Activated CD8-positive, alpha-beta T cell treated with anti-CD3 and anti-CD28 coated beads, Interleukin-2, amount 10 ng/mL, durations not matched to agents 7 days and 5 days (primary cell): ENCODE data around the gene BOLA3. TPM values are rescaled to one million over a fixed set of nuclear protein-coding genes. Genes with fewer than 3 reads are reported as not detected.

Experiments
- ATAC-seq: fragments of 150-1000 bp; cut with Tn5 transposase; one replicate; pipeline ENCODE4 v1.10.0; 2021; ENCODE audit warnings: moderate library complexity
- CTCF ChIA-PET: fragments of 350-600 bp; sonication (Branson Sonifier 250); formaldehyde crosslinking; loops from one replicate; lab custom pipeline; 2021; ENCODE audit warnings: antibody characterized with exemption; lab: Charles Lee
- POLR2A ChIA-PET: fragments of 350-600 bp; sonication (Branson Sonifier 250); formaldehyde crosslinking; loops from one replicate; lab custom pipeline; 2021; ENCODE audit warnings: antibody characterized with exemption; lab: Charles Lee
- DNase-seq: peaks from one replicate; pipeline ENCODE4 v3.0.0-alpha.2; 2020
- H3K27ac Mint-ChIP-seq: one replicate; pipeline ENCODE4 v1.8.0; 2021; ENCODE audit warnings: mild to moderate bottlenecking, mixed read lengths
- H3K27me3 Mint-ChIP-seq: one replicate; pipeline ENCODE4 v1.8.0; 2021; ENCODE audit warnings: low read depth, mixed read lengths
- H3K36me3 Mint-ChIP-seq: one replicate; pipeline ENCODE4 v1.8.0; 2021; ENCODE audit warnings: low read depth, mixed read lengths
- H3K4me1 Mint-ChIP-seq: one replicate; pipeline ENCODE4 v1.8.0; 2021; ENCODE audit warnings: low read depth, mixed read lengths
- H3K4me3 Mint-ChIP-seq: one replicate; pipeline ENCODE4 v1.8.0; 2021; ENCODE audit warnings: mild to moderate bottlenecking, mixed read lengths
- H3K9me3 Mint-ChIP-seq: one replicate; pipeline ENCODE4 v1.8.0; 2022; ENCODE audit warnings: mixed read lengths; ENCODE audit not compliant: insufficient read depth
- total RNA-seq, 2 experiments: library from RNA; stranded (reverse); gene quantifications; one replicate each; pipeline ENCODE4 v1.2.3, GENCODE V29; 2021

BOLA3 gene
- total RNA-seq, 2 experiments from 2014 or later, result 79.7 to 85.4 TPM

DNA sequence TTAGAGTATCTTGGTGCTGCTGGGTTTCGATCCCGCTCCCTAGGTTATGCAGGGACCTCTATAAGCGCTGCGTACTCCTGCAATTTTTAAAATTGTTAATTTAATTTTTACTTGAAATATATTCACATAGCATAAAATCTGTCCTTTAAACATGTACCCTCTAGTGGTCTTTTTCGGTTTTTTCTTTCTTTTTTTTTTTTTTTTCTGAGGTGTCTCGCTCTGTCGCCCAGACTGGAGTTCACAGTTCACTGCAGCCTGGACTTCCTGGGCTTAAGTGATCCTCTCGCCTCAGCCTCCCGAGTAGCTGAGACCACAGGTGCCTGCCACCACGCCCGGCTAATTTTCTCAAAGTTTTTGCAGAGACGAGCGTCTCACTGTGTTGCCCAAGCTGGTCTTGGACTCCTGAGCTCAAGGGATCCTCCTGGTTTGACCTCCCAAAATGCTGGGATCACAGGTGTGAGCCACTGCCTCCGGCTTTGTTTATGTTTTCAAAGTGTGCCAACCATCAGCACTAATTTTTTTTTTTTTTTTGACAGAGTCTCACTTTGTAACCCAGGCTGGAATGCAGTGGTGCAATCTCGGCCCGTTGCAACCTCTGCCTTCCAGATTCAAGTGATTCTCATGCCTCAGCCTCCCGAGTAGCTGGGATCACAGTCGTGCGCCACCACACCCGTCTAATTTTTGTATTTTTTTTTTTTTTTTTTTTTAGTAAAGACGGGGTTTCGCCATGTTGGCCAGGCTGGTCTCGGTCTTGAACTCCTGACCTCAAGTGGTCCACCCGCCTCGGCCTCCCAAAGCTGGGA, 31.6 kb upstream of the BOLA3 start:
- no peaks in the 10 kb centered on the region for H3K27me3 Mint-ChIP-seq
- DNase-seq (no peak), ATAC-seq (peak; percentile 31)
- ChIA-PET CTCF (interaction anchor here (0.7 to 6.8 kb wide), 24 partner anchors 9 to 442 kb away, joined by 3 to 92 read pairs (median 6); partner anchors contain the start of genes BOLA3, MTHFD2, STAMBP and TPRKB), POLR2A (interaction anchor here (0.6 to 6.0 kb wide), 29 partner anchors 9 to 442 kb away, joined by 3 to 140 read pairs (median 5); partner anchors contain the start of genes AUP1, BOLA3, C2orf81 and DGUOK)
- peak overlapping the region; percentile 89 for H3K4me3 Mint-ChIP-seq
- peaks cover 27% of the 10 kb centered on the region for H3K36me3 Mint-ChIP-seq
- H3K27ac Mint-ChIP-seq, result peak overlapping the region; percentile 95
- H3K4me1 Mint-ChIP-seq, result peaks cover 41% of the 10 kb centered on the region
- no peaks in the 10 kb centered on the region for H3K9me3 Mint-ChIP-seq

DNA sequence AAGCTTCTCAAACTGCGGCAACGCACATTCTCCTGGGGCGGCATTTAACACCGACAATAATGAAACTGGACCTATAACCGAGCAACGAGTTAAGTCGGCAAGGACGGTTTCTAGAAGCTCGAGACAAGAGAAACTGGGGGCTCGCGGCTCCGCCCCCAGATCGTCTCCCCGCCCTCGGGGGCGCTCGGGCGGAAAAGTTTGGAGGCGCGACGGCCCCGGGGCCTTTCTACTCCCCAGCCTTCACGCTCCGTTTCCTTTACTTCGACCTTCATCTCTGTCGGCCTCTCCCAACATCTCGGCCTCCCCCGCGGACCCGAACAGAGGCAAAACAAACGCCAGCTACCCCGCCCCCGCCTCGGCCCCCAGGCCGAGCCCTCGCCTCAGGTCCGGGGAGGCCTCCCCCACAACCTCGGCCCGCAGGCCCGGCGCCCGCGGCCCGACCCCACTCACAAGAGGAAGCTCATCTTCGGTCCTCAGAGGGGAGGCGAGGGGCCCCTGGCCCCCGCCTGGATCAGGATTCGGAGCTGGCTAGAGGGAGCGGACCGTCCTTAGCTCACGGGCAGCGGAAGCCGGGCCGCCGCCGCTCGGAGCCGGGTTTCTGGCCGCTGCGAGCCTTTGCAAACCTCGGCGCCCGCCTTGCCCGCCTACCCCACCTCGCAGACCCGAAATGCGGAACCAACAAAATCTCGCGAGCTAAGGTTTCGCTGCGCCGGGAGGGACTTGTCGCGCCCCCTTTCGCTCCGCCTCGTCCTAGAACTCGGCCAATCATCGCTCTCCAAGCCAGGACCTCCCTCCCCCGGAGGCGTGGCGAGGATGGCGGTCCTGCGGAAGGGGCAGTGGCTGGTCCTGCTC, 30.7 kb upstream of the BOLA3 start, which contains the start of gene MOB1A:
Gene MOB1A, minus strand, starts transcription at position 669 of the 852 bp plus-strand sequence. Its CDS starts 205 bp downstream, at position 464.
- peak within 1 kb of the TSS; percentile 89 for H3K4me3 Mint-ChIP-seq
- H3K36me3 Mint-ChIP-seq, result peaks cover 28% of the 10 kb centered on the region
- CTCF ChIA-PET, result interaction anchor here (0.7 to 6.8 kb wide), 28 partner anchors 10 to 441 kb away, joined by 3 to 92 read pairs (median 4); partner anchors contain the start of genes ACTG2, BOLA3, MTHFD2 and STAMBP
- ATAC-seq (peak; percentile 96), DNase-seq (peak; percentile 99)
- H3K27me3 Mint-ChIP-seq, result no peaks in the 10 kb centered on the region
- peaks cover 43% of the 10 kb centered on the region for H3K4me1 Mint-ChIP-seq
- no peaks in the 10 kb centered on the region for H3K9me3 Mint-ChIP-seq
- POLR2A ChIA-PET, result interaction anchor here (0.6 to 6.0 kb wide), 36 partner anchors 9 to 442 kb away, joined by 3 to 140 read pairs (median 4); partner anchors contain the start of genes AUP1, BOLA3, C2orf81 and DGUOK
- H3K27ac Mint-ChIP-seq, result peak within 1 kb of the TSS; percentile 95

DNA sequence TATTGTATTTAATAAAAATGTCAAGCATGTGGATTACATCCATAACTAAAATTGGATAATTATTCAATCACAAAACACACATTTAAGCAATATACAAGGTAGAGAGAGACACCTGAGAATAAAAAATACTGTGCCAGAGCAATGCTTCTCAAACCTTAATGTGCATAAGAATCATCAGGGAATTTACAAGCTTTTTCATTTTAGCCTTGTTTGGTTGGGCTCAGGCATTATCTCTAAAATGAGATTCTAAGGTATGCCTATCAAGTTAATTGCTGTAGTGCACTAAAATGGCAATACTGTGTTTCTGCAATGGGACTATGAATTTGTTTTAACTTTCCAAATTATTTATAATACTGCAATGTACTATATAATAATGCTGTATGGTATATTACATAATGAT, 30.0 kb upstream of the BOLA3 start:
- no peak for DNase-seq
- ChIA-PET CTCF (interaction anchor here (1.2 to 6.8 kb wide), 14 partner anchors 9 to 441 kb away, joined by 3 to 92 read pairs (median 10); partner anchors contain the start of genes BOLA3, MTHFD2, STAMBP and TPRKB), POLR2A (interaction anchor here (0.7 to 6.0 kb wide), 23 partner anchors 8 to 440 kb away, joined by 3 to 140 read pairs (median 7); partner anchors contain the start of genes BOLA3, INO80B, MTHFD2 and STAMBP)
- Mint-ChIP-seq H3K27ac (peak overlapping the region; percentile 95), H3K4me1 (peaks cover 45% of the 10 kb centered on the region), H3K27me3 (no peaks in the 10 kb centered on the region), H3K9me3 (no peaks in the 10 kb centered on the region), H3K36me3 (peaks cover 32% of the 10 kb centered on the region), H3K4me3 (peak overlapping the region; percentile 89)
- ATAC-seq, result no peak

DNA sequence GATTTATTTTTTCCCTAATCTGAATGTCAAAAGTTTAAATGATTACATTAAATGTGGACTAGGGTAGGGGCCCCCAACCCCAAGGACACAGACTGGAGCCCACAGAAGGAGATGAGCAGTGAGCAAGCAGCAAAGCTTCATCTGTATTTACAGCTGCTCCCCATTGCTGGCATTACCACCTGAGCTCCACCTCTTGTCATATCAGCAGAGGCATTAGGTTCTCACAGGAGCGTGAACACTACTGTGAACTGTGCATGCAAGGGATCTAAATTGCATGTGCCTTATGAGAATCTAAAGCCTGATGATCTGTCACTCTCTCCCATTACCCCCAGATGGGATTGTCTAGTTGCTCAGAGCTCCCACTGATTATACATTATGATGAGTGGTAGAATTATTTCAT, 27.2 kb upstream of the BOLA3 start:
- no peak overlapping the region for H3K27ac Mint-ChIP-seq
- ATAC-seq (no peak), DNase-seq (peak; percentile 20)
- ChIA-PET CTCF (interaction anchor here (0.6 to 1.5 kb wide), 2 partner anchors 24 to 30 kb away, joined by 3 read pairs; partner anchors contain the start of gene MTHFD2), POLR2A (interaction anchor here (1.5 kb wide), 1 partner anchor 24 kb away, joined by 3 read pairs; the partner anchor contains the start of gene MTHFD2)
- no peaks in the 10 kb centered on the region for H3K9me3 Mint-ChIP-seq
- peaks cover 45% of the 10 kb centered on the region for H3K4me1 Mint-ChIP-seq
- H3K27me3 Mint-ChIP-seq, result no peaks in the 10 kb centered on the region
- H3K4me3 Mint-ChIP-seq, result no peak overlapping the region
- H3K36me3 Mint-ChIP-seq, result peaks cover 48% of the 10 kb centered on the region

DNA sequence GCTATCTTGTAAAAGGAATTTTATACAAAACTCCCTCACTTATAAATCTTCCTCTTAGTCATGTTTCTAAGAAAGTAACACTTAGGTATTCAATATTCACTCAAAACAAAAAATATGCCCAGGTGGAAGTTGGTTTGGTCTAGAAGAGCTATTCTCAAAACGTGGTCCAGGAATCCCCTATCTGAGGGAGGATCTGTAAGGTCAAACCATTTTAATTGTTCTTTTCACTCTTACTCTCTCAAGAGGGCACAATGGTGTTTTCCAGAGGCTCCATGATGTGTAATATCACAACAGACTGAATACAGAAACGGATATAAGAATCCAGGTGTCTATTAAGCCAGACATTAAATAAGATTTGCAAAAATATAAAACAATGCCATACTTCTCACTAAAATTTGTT, 21.0 kb upstream of the BOLA3 start:
- H3K27ac Mint-ChIP-seq, result no peak overlapping the region

DNA sequence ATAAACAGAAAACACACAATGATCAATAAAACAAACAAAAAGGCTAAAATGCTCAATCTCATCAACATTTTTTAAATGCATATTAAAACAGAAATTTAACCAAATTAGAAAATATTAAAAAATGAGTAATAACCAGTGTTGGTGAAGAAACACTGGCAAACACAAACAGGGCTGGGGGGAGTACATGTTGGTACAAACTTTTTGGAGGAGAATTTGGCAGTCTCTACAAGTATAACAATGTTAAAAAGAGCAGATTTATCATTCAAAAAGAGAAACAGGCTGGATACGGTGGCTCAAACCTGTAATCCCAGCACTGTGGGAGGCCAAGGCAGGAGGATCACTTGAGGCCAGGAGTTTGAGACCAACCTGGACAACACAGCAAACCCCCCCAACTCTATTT, 17.0 kb upstream of the BOLA3 start:
- Mint-ChIP-seq H3K27ac (no peak overlapping the region), H3K4me1 (peaks cover 4% of the 10 kb centered on the region), H3K9me3 (peaks cover 5% of the 10 kb centered on the region), H3K36me3 (peaks cover 57% of the 10 kb centered on the region), H3K4me3 (no peak overlapping the region), H3K27me3 (no peaks in the 10 kb centered on the region)
- ChIA-PET CTCF (interaction anchor here (1.4 kb wide), 1 partner anchor 18 kb away, joined by 4 read pairs; no protein-coding TSS in a partner anchor), POLR2A (interaction anchor here (2.5 kb wide), 1 partner anchor 13 kb away, joined by 8 read pairs; the partner anchor contains the start of gene MOB1A)
- DNase-seq (no peak), ATAC-seq (no peak)

More for the DNA sequence above, 21.0 kb upstream of the BOLA3 start:
- Mint-ChIP-seq H3K4me3 (no peak overlapping the region), H3K36me3 (peaks cover 58% of the 10 kb centered on the region), H3K9me3 (peaks cover 5% of the 10 kb centered on the region), H3K27me3 (no peaks in the 10 kb centered on the region), H3K4me1 (peaks cover 14% of the 10 kb centered on the region)
- DNase-seq (no peak), ATAC-seq (no peak)
- ChIA-PET POLR2A (interaction anchor here (1.3 to 2.9 kb wide), 2 partner anchors 9 to 10 kb away, joined by 8 to 18 read pairs; partner anchors contain the start of gene MOB1A), CTCF (interaction anchor here (1.1 to 4.3 kb wide), 4 partner anchors 10 to 21 kb away, joined by 4 to 25 read pairs (median 7); partner anchors contain the start of gene MOB1A)

DNA sequence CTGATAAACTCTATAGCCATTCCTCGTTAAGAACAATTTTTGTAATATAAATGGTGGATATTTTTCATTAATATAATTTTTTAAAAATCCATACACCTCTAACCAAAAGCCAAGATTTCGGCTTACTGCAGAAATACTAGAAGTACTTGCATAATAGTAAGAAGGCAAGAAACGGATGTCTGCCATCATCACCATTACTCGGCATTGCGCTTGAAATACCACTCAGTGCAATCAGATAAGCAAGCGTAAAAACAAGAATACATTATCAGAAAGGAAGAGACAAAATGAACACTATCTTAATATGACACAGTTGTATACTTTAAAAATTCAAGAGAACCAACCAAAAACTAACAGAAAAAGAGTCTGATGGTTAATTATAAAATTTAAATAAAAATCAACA, 15.2 kb upstream of the BOLA3 start:
- no peak for ATAC-seq
- Mint-ChIP-seq H3K27ac (no peak overlapping the region), H3K9me3 (peaks cover 5% of the 10 kb centered on the region), H3K27me3 (no peaks in the 10 kb centered on the region), H3K36me3 (peaks cover 59% of the 10 kb centered on the region), H3K4me3 (no peak overlapping the region), H3K4me1 (peaks cover 2% of the 10 kb centered on the region)
- ChIA-PET POLR2A (interaction anchor here (2.5 kb wide), 1 partner anchor 15 kb away, joined by 8 read pairs; the partner anchor contains the start of gene MOB1A), CTCF (interaction anchor here (0.8 kb wide), 1 partner anchor 11 kb away, joined by 3 read pairs; no protein-coding TSS in a partner anchor)
- DNase-seq, result no peak

DNA sequence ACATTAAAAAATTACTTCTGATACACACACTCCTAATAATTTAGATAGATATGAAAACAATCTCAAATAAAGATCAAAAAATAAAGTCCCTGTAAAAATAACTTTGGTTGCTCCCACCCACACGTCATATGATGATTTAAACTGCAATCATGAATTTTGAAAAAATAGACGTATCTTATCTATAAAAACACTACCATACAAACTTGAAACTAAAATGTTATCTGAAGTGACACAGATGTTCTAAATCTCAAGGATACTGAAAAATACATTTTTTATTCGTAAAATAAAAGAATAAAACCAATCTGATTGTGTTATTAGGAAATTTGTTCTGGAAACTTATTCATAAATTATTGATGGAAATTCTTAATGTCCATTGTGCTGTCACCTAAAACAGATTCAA, 8.1 kb upstream of the BOLA3 start:
- Mint-ChIP-seq H3K9me3 (no peaks in the 10 kb centered on the region), H3K27me3 (no peaks in the 10 kb centered on the region), H3K27ac (no peak overlapping the region), H3K36me3 (peaks cover 63% of the 10 kb centered on the region), H3K4me1 (peaks cover 12% of the 10 kb centered on the region), H3K4me3 (no peak overlapping the region)
- POLR2A ChIA-PET, result interaction anchor here (2.8 kb wide), 1 partner anchor 23 kb away, joined by 12 read pairs; the partner anchor contains the start of gene MOB1A
- DNase-seq, result no peak
- CTCF ChIA-PET, result interaction anchor here (1.0 to 10.3 kb wide), 3 partner anchors 8 to 331 kb away, joined by 3 to 215 read pairs (median 5); partner anchors contain the start of gene STAMBP
- no peak for ATAC-seq

DNA sequence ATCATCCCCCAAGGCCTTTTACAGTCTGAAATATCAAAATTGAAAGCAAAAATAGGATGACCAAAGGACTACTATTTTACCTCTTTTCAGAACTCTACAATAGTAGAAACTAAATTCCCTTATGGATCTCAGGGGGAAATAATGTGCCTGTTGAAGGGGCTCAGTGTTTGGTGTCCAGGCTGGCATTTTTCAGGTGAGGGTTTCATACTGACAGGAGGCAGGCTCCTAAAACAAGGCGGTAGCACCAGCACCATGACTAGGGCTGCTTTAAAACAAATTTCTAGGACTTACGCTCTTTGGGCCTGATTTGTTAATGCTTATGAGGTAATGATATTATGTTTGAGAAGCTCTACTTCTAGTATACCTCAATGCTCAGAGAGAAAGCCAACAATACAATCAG, 5.2 kb upstream of the BOLA3 start:
- Mint-ChIP-seq H3K27ac (no peak overlapping the region), H3K9me3 (no peaks in the 10 kb centered on the region), H3K27me3 (no peaks in the 10 kb centered on the region), H3K4me3 (no peak overlapping the region), H3K36me3 (peaks cover 50% of the 10 kb centered on the region), H3K4me1 (peaks cover 12% of the 10 kb centered on the region)
- ChIA-PET CTCF (interaction anchor here (1.3 to 10.3 kb wide), 3 partner anchors 10 to 328 kb away, joined by 3 to 215 read pairs (median 8); partner anchors contain the start of gene STAMBP), POLR2A (no interaction called here)
- ATAC-seq, result no peak
- DNase-seq, result no peak

DNA sequence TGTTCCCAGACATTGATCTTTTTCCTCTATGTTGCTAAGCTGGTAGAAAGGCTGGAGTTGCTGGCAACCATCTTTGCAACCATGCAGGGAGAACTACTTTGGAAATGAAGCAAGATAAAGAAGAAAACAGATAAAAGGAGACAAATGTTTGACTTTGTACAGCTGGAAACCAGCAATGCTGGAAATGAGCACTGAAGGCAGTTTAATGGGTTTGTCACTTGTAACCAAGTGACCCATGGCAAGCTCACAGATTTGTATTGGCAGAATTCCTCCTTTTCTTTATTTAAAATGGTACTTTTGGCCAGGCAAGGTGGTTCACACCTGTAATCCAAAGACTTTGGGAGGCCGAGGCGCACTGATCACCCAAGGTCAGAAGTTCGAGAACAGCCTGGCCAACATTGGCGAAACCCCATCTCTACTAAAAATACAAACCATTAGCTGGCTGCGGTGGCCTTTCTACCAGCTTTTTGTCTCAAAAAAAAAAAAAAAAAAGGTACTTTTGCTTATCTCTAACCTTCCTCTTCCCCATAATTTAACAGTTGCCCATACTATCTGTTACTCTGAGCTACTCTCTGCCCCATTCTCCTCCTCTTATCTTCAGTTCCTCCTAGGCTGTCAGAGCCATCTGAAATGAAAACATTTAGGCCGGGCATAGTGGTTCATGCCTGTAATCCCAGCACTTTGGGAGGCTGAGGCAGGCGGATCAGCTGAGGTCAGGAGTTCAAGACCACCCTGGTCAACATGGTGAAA, 2.0 kb upstream of the BOLA3 start:
- no peak overlapping the region for H3K27ac Mint-ChIP-seq
- H3K4me1 Mint-ChIP-seq, result peaks cover 16% of the 10 kb centered on the region

More for the DNA sequence above, 2.0 kb upstream of the BOLA3 start:
- DNase-seq (no peak), ATAC-seq (no peak)
- CTCF ChIA-PET, result interaction anchor here (0.6 to 10.3 kb wide), 10 partner anchors 19 to 325 kb away, joined by 3 to 215 read pairs (median 6); partner anchors contain the start of genes MOB1A and STAMBP
- H3K36me3 Mint-ChIP-seq, result peaks cover 27% of the 10 kb centered on the region
- POLR2A ChIA-PET, result interaction anchor here (1.6 to 6.4 kb wide), 3 partner anchors 29 to 413 kb away, joined by 5 to 47 read pairs (median 22); partner anchors contain the start of genes MOB1A, MTHFD2 and TPRKB
- H3K27me3 Mint-ChIP-seq, result no peaks in the 10 kb centered on the region
- H3K4me3 Mint-ChIP-seq, result no peak overlapping the region
- H3K9me3 Mint-ChIP-seq, result no peaks in the 10 kb centered on the region
